T-helper 9 cell (primary cell): ENCODE data around the gene TGFB3.
"Not testable (repeated sequence)": the region's sequence is repeated elsewhere in the genome, so short reads cannot be mapped to it uniquely, and the experiment has no call there.

Source experiments
- DNase-seq: peaks from one replicate; pipeline ENCODE4 v3.0.0-alpha.2; 2020
- total RNA-seq, 2 donors: gene quantifications; one replicate each; lab custom pipeline; 2026; lab: John Stamatoyannopoulos, UW

The TGFB3 gene
- total RNA-seq: 2.3 to 4.3 reads per million in 2 donors

GRCh38 chr14:75981426-75982265 lies at the start of gene TGFB3:
Gene TGFB3 (minus strand): TSS chr14:75981995. CDS start chr14:75980893, 1,102 bp downstream.
- peak; percentile 39 for DNase-seq

GRCh38 chr14:76024211-76024907 lies 42.6 kb upstream of the TGFB3 start:
- DNase-seq: no peak

- no peak for DNase-seq
Measured at GRCh38 chr14:76023757-76024156, 42.0 kb upstream of the TGFB3 start.

GRCh38 chr14:76022991-76023390 lies 41.2 kb upstream of the TGFB3 start:
- no peak for DNase-seq

- no peak for DNase-seq
Measured at GRCh38 chr14:76019676-76020075, 37.9 kb upstream of the TGFB3 start.

GRCh38 chr14:76015668-76016067 lies 33.9 kb upstream of the TGFB3 start:
- DNase-seq: no peak

- DNase-seq: no peak
Measured at GRCh38 chr14:76015191-76015590, 33.4 kb upstream of the TGFB3 start.

GRCh38 chr14:76012354-76012753 lies 30.6 kb upstream of the TGFB3 start:
- no peak for DNase-seq

GRCh38 chr14:76011930-76012329 lies 30.1 kb upstream of the TGFB3 start:
- no peak for DNase-seq

- DNase-seq: not testable (repeated sequence)
Measured at GRCh38 chr14:76009627-76010026, 27.8 kb upstream of the TGFB3 start.

- no peak for DNase-seq
Measured at GRCh38 chr14:76007852-76008251, 26.1 kb upstream of the TGFB3 start.

- DNase-seq: no peak
Measured at GRCh38 chr14:76007379-76007778, 25.6 kb upstream of the TGFB3 start.

GRCh38 chr14:76006253-76006652 lies 24.5 kb upstream of the TGFB3 start:
- DNase-seq: no peak

GRCh38 chr14:76002383-76002782 lies 20.6 kb upstream of the TGFB3 start:
- DNase-seq: no peak

- no peak for DNase-seq
Measured at GRCh38 chr14:75999511-76000190, 17.9 kb upstream of the TGFB3 start.

GRCh38 chr14:75996488-75996887 lies 14.7 kb upstream of the TGFB3 start:
- no peak for DNase-seq

- DNase-seq: no peak
Measured at GRCh38 chr14:75995372-75996041, 13.7 kb upstream of the TGFB3 start.

GRCh38 chr14:75993567-75994041 lies 11.8 kb upstream of the TGFB3 start:
- DNase-seq: no peak

GRCh38 chr14:75991753-75992152 lies 10.0 kb upstream of the TGFB3 start:
- no peak for DNase-seq

GRCh38 chr14:75990297-75990696 lies 8.5 kb upstream of the TGFB3 start:
- DNase-seq: no peak

- DNase-seq: no peak
Measured at GRCh38 chr14:75989134-75989533, 7.3 kb upstream of the TGFB3 start.

GRCh38 chr14:75987201-75987970 lies 5.6 kb upstream of the TGFB3 start:
- no peak for DNase-seq
